CD4-positive, CD25-positive, alpha-beta regulatory T cell (primary cell): Measurements from ENCODE around the gene SHC4. TPM values are rescaled to one million over a fixed set of nuclear protein-coding genes. Genes with fewer than 3 reads are reported as not detected.

Source experiments
- ATAC-seq, 2 donors: fragments of 150-1000 bp; cut with Tn5 transposase; one replicate each; pipeline ENCODE4 v1.10.0; 2021; ENCODE audit warnings: low read depth in 2 of 2, moderate number of reproducible peaks in 2 of 2, moderate library complexity in 1 of 2
- DNase-seq, 3 donors: peaks; one replicate each; pipeline versions ENCODE4 v3.0.0 to v3.0.0-alpha.2; 2012 to 2022; ENCODE audit warnings: mixed read lengths in 1 of 3
- H3K27ac ChIP-seq: one replicate; pipeline ENCODE4 v1.7.0; 2013; ENCODE audit warnings: mild to moderate bottlenecking, low read length; ENCODE audit not compliant: insufficient read depth, poor library complexity, severe bottlenecking
- H3K27me3 ChIP-seq: one replicate; pipeline ENCODE4 v1.7.0; 2013; ENCODE audit warnings: low read length; ENCODE audit not compliant: control insufficient read depth, insufficient read depth
- H3K36me3 ChIP-seq: one replicate; pipeline ENCODE4 v1.7.0; 2013; ENCODE audit warnings: mild to moderate bottlenecking, low read length, moderate library complexity; ENCODE audit not compliant: control insufficient read depth, insufficient read depth
- H3K4me1 ChIP-seq: 2 replicates; pipeline ENCODE4 v1.7.0; 2013; ENCODE audit warnings: mild to moderate bottlenecking, low read length; ENCODE audit not compliant: insufficient read depth, control insufficient read depth, poor library complexity, severe bottlenecking
- H3K4me3 ChIP-seq: one replicate; pipeline ENCODE4 v1.7.0; 2013; ENCODE audit warnings: low read depth, mild to moderate bottlenecking, low read length, moderate library complexity
- H3K9me3 ChIP-seq, 2 experiments: 1 replicate in 1 of 2; 2 replicates in 1 of 2; pipeline ENCODE4 v1.7.0; 2013; ENCODE audit warnings: low read length in 2 of 2, mild to moderate bottlenecking in 1 of 2, moderate library complexity in 1 of 2; ENCODE audit not compliant: control insufficient read depth in 2 of 2
- H3K27ac Mint-ChIP-seq, 3 donors: one replicate each; pipeline ENCODE4 v1.8.0; 2020 to 2022; ENCODE audit warnings: mild to moderate bottlenecking in 3 of 3, mixed read lengths in 3 of 3, moderate library complexity in 2 of 3
- H3K27me3 Mint-ChIP-seq: one replicate; pipeline ENCODE4 v1.8.0; 2022; ENCODE audit warnings: mild to moderate bottlenecking, mixed read lengths
- H3K36me3 Mint-ChIP-seq: one replicate; pipeline ENCODE4 v1.8.0; 2020; ENCODE audit warnings: mixed read lengths
- H3K4me1 Mint-ChIP-seq, 4 donors: one replicate each; pipeline ENCODE4 v1.8.0; 2020 to 2022; ENCODE audit warnings: mixed read lengths in 4 of 4, mild to moderate bottlenecking in 1 of 4
- H3K4me3 Mint-ChIP-seq, 4 donors: one replicate each; pipeline ENCODE4 v1.8.0; 2020 to 2022; ENCODE audit warnings: mild to moderate bottlenecking in 4 of 4, mixed read lengths in 4 of 4, moderate library complexity in 3 of 4
- H3K9me3 Mint-ChIP-seq, 7 donors: one replicate each; pipeline ENCODE4 v1.8.0; 2020 to 2022; ENCODE audit warnings: mixed read lengths in 7 of 7, mild to moderate bottlenecking in 3 of 7, moderate library complexity in 2 of 7
- polyA plus RNA-seq, 4 donors: library from polyadenylated mRNA; unstranded; fragments of 300-500 nt; fragmentation: Illumina TruSeq; gene quantifications; one replicate each; pipeline ENCODE4 v1.2.3, GENCODE V29; 2021
- total RNA-seq: library from RNA; stranded (reverse); gene quantifications from one replicate; pipeline ENCODE4 v1.2.3, GENCODE V29; 2022

The SHC4 gene
- total RNA-seq (not detected), polyA plus RNA-seq (not detected)

GRCh38 chr15:48963524-48964113 is at the start of gene SHC4:
TSS of gene SHC4 (minus strand) at chr15:48963919. CDS start at chr15:48963015, 904 bp downstream.
- Histone ChIP-seq H3K4me1 (peaks cover 36% of the 10 kb centered on the region), H3K4me3 (peak within 1 kb of the TSS; percentile 55), H3K27me3 (peaks cover 23% of the 10 kb centered on the region), H3K9me3 (no peaks in the 10 kb centered on the region), H3K36me3 (no peaks in the 10 kb centered on the region), H3K27ac (no peak within 1 kb of the TSS)
- Mint-ChIP-seq H3K36me3 (no peaks in the 10 kb centered on the region), H3K27ac (peak within 1 kb of the TSS in 2 of 3 donors; percentile 16 to 34), H3K4me3 (peak within 1 kb of the TSS; percentile 70 to 95 (median 82)), H3K4me1 (peaks cover 12 to 32% (median 25%) of the 10 kb centered on the region in 4 donors), H3K27me3 (peaks cover 58% of the 10 kb centered on the region), H3K9me3 (peaks cover 0 to 2% (median 0%) of the 10 kb centered on the region in 7 donors)
- DNase-seq (peak in 2 of 3 donors; percentile 38 to 78), ATAC-seq (peak; percentile 60 to 74)

GRCh38 chr15:48999314-48999713 is 35.6 kb upstream of the SHC4 start:
- no peaks in the 10 kb centered on the region for H3K27me3 Mint-ChIP-seq
- Histone ChIP-seq H3K27ac (no peak overlapping the region), H3K36me3 (peaks cover 58% of the 10 kb centered on the region), H3K9me3 (no peaks in the 10 kb centered on the region), H3K4me3 (no peak overlapping the region), H3K27me3 (no peaks in the 10 kb centered on the region), H3K4me1 (no peaks in the 10 kb centered on the region)
- ATAC-seq (no peak), DNase-seq (no peak)
- peaks cover 0 to 8% (median 1%) of the 10 kb centered on the region in 7 donors for H3K9me3 Mint-ChIP-seq
- H3K4me3 Mint-ChIP-seq: no peak overlapping the region
- H3K36me3 Mint-ChIP-seq: peaks cover 52% of the 10 kb centered on the region
- H3K4me1 Mint-ChIP-seq: peaks cover 0 to 9% (median 3%) of the 10 kb centered on the region in 4 donors
- H3K27ac Mint-ChIP-seq: no peak overlapping the region

- H3K27ac Mint-ChIP-seq: no peak overlapping the region
- no peaks in the 10 kb centered on the region for H3K9me3 Mint-ChIP-seq
Observed at GRCh38 chr15:48996276-48996675, 32.6 kb upstream of the SHC4 start.

GRCh38 chr15:48993380-48993779 is 29.7 kb upstream of the SHC4 start:
- H3K4me3 Mint-ChIP-seq: no peak overlapping the region
- H3K4me1 Mint-ChIP-seq: peaks cover 0 to 9% (median 6%) of the 10 kb centered on the region in 4 donors
- no peaks in the 10 kb centered on the region for H3K4me1 ChIP-seq
- no peaks in the 10 kb centered on the region for H3K9me3 Mint-ChIP-seq
- H3K36me3 Mint-ChIP-seq: peaks cover 48% of the 10 kb centered on the region
- peaks cover 64% of the 10 kb centered on the region for H3K36me3 ChIP-seq
- H3K27ac ChIP-seq: no peak overlapping the region
- H3K4me3 ChIP-seq: no peak overlapping the region
- no peaks in the 10 kb centered on the region for H3K27me3 ChIP-seq
- ATAC-seq (no peak), DNase-seq (no peak)
- H3K27ac Mint-ChIP-seq: no peak overlapping the region
- no peaks in the 10 kb centered on the region for H3K27me3 Mint-ChIP-seq
- no peaks in the 10 kb centered on the region for H3K9me3 ChIP-seq

More at GRCh38 chr15:48996276-48996675, 32.6 kb upstream of the SHC4 start:
- Histone ChIP-seq H3K4me3 (no peak overlapping the region), H3K9me3 (no peaks in the 10 kb centered on the region), H3K27ac (no peak overlapping the region), H3K36me3 (peaks cover 78% of the 10 kb centered on the region), H3K4me1 (no peaks in the 10 kb centered on the region), H3K27me3 (no peaks in the 10 kb centered on the region)
- H3K36me3 Mint-ChIP-seq: peaks cover 56% of the 10 kb centered on the region
- peaks cover 0 to 9% (median 3%) of the 10 kb centered on the region in 4 donors for H3K4me1 Mint-ChIP-seq
- no peak for DNase-seq
- H3K27me3 Mint-ChIP-seq: no peaks in the 10 kb centered on the region
- ATAC-seq: no peak
- H3K4me3 Mint-ChIP-seq: no peak overlapping the region

GRCh38 chr15:48992545-48992944 is 28.8 kb upstream of the SHC4 start:
- Mint-ChIP-seq H3K9me3 (no peaks in the 10 kb centered on the region), H3K36me3 (peaks cover 47% of the 10 kb centered on the region), H3K4me1 (peaks cover 0 to 9% (median 6%) of the 10 kb centered on the region in 4 donors), H3K27ac (no peak overlapping the region), H3K4me3 (no peak overlapping the region), H3K27me3 (no peaks in the 10 kb centered on the region)
- no peak for ATAC-seq
- Histone ChIP-seq H3K27ac (no peak overlapping the region), H3K4me3 (no peak overlapping the region), H3K27me3 (no peaks in the 10 kb centered on the region), H3K4me1 (no peaks in the 10 kb centered on the region), H3K9me3 (no peaks in the 10 kb centered on the region), H3K36me3 (peaks cover 59% of the 10 kb centered on the region)
- DNase-seq: no peak

GRCh38 chr15:48992096-48992495 is 28.4 kb upstream of the SHC4 start:
- H3K36me3 Mint-ChIP-seq: peaks cover 43% of the 10 kb centered on the region
- H3K36me3 ChIP-seq: peaks cover 56% of the 10 kb centered on the region

GRCh38 chr15:48989170-48989569 is 25.5 kb upstream of the SHC4 start:
- H3K4me3 ChIP-seq: no peak overlapping the region
- ATAC-seq: no peak
- H3K27ac ChIP-seq: no peak overlapping the region
- Mint-ChIP-seq H3K27me3 (no peaks in the 10 kb centered on the region), H3K4me1 (peaks cover 0 to 6% (median 0%) of the 10 kb centered on the region in 4 donors), H3K36me3 (peaks cover 25% of the 10 kb centered on the region), H3K9me3 (no peaks in the 10 kb centered on the region), H3K4me3 (no peak overlapping the region), H3K27ac (no peak overlapping the region)
- no peak for DNase-seq
- H3K9me3 ChIP-seq: no peaks in the 10 kb centered on the region
- H3K36me3 ChIP-seq: peaks cover 28% of the 10 kb centered on the region
- no peaks in the 10 kb centered on the region for H3K27me3 ChIP-seq
- no peaks in the 10 kb centered on the region for H3K4me1 ChIP-seq

More at GRCh38 chr15:48992096-48992495, 28.4 kb upstream of the SHC4 start:
- Mint-ChIP-seq H3K9me3 (no peaks in the 10 kb centered on the region), H3K4me1 (peaks cover 0 to 8% (median 5%) of the 10 kb centered on the region in 4 donors), H3K27ac (no peak overlapping the region), H3K27me3 (no peaks in the 10 kb centered on the region), H3K4me3 (no peak overlapping the region)
- Histone ChIP-seq H3K4me3 (no peak overlapping the region), H3K4me1 (no peaks in the 10 kb centered on the region), H3K9me3 (no peaks in the 10 kb centered on the region), H3K27me3 (no peaks in the 10 kb centered on the region), H3K27ac (no peak overlapping the region)
- DNase-seq (no peak), ATAC-seq (no peak)

- Mint-ChIP-seq H3K4me3 (no peak overlapping the region), H3K4me1 (peaks cover 0 to 6% (median 0%) of the 10 kb centered on the region in 4 donors), H3K9me3 (no peaks in the 10 kb centered on the region), H3K27me3 (no peaks in the 10 kb centered on the region), H3K36me3 (peaks cover 9% of the 10 kb centered on the region), H3K27ac (no peak overlapping the region)
- peaks cover 1% of the 10 kb centered on the region for H3K27me3 ChIP-seq
- peaks cover 13% of the 10 kb centered on the region for H3K36me3 ChIP-seq
- H3K27ac ChIP-seq: no peak overlapping the region
- ATAC-seq (no peak), DNase-seq (no peak)
- no peak overlapping the region for H3K4me3 ChIP-seq
- H3K9me3 ChIP-seq: no peaks in the 10 kb centered on the region
- no peaks in the 10 kb centered on the region for H3K4me1 ChIP-seq
Observed at GRCh38 chr15:48987142-48987541, 23.4 kb upstream of the SHC4 start.
